ENCODE measurements around the gene WDR82.

The WDR82 gene

DNA sequence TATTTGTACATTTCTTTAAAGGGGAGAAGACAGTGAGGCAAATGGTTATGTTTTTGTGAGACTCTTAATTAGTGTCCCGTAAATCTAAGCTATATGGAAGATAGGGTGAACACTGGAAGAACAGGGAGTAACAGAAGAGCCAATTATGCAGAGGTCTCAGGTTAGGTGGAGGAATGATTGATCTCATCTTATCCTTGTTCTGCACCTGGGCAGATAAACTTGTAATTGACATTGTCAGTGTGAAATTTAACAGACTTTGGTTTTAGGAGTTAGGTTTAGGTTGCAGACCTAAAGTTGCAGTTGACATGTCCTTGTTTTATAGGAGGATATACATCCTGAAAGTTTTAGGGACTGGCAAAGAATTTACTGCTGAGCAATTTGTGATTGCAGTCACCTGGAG is 36.4 kb downstream of the WDR82 start:
- no peak for TF ChIP-seq CTCF (IDR thresholded peaks at IDR 0.05; ENCODE audit: low read depth, low read length, missing control alignments)
- no peak for DNase-seq (ENCODE audit: low read depth)
- no peak overlapping the region for H3K4me3 ChIP-seq (ENCODE audit: low read depth, low read length)

DNA sequence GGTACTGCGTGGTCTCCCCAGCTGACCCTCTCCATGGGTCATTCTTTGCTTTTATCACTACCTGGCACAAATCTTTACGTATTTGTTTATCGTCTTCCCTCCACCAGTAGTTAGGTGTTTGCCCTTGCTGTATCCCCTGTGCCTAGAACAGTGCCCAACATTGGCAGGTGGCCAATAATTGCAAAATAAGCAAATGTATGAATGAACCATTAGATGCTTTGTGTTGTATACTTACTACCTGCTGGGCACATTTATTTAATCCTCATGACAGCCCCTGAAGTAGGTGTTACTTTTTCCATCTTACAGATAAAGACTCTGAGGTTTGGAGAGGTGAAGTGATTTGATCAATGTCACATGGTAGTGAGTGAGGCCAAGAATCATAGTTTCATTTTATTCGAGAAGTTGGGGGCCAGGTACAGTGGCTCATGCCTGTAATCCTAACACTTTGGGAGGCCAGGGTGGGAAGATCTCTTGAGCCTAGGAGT is 37.5 kb downstream of the WDR82 start:
- DNase-seq (ENCODE audit: low read depth): no peak
- TF ChIP-seq CTCF (IDR thresholded peaks at IDR 0.05; ENCODE audit: low read depth, low read length, missing control alignments): no peak
- H3K4me3 ChIP-seq (ENCODE audit: low read depth, low read length): no peak overlapping the region

DNA sequence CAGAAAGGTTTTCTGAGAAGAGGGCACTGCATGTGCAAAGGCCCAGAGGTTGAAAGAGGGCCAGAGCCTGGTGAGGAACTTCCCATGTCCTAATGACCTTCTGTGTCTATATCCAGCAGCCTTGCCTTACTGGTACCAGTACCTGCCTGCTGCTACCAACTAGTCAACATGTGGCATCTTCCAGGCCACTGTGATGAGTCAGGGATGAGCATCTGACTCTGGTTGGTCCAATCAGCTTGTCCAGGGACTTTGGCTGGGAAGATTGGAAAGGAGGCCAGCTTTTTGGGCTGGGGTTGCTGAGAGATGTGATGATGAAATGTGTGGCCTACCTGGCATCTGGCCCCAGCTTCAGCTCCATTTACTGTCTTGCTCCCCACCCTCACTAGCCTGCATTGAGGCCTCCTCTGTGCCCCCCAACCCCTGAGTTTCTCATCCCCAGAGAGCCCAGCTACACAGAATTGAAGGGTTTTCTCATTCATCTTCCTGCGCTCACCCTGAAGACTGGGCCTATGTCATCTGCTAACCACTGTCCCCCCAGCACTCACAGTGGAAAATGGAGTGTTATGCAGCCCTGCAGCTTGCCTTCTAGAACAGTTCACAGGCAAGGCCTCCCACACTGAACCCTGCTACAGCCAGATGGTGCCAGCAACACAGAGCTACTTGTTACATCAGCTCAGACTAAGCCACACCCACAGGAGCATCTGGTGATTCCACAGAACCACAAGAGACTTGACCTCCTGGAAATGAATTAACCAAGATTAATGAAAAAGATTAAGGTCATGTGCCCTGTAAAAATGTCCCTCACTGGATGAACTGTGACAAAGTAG is 38.2 kb downstream of the WDR82 start:
- DNase-seq (ENCODE audit: low read depth): peak; percentile 87
- peak; percentile 14 for TF ChIP-seq CTCF (IDR thresholded peaks at IDR 0.05; ENCODE audit: low read depth, low read length, missing control alignments)
- peak overlapping the region; percentile 70 for H3K4me3 ChIP-seq (ENCODE audit: low read depth, low read length)

DNA sequence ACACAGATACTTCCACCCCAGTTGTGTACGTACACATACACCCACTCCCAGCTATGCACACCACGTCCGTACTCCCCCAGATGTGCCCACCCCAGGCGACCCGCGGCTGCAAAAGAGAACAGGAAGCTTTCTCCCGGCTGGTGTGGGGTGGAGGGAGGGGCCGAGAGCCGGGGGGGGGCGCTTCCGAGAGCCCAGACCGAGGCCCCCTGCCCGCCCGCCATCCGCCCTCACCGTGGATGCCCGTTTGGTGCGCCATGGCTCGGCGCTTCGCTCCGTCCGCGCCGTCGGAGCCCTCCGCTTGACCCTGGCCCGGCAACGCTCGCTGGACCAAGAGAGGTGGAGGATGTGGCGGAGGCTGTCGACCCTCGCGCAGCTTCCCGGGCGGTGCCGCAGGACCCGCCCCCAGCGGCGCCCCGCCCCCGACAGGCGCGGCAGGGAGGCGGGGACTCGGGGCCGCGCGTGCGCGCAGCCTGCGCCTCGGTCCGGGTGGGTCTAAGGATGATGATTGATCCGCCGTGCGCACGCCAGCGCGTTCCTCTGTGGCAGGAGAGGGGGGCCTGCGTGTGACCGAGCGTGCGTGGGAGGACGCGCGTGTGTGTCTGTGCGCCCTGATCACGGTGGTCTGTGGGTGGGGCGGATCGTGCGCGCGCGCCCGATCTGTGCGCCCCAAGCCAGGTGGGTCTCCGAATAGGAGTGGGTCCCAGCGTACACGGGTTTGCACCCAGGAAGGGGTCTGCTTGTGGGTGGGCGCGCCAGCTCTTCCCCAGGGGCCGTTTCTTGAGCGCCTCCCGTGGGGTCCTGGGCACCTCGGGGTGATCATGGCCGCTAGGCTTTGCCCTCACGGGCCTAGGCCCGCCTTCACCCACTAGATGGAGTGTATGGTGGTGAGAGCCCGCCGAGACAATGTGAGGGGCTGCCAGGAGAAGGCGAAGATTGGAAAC is 39.4 kb downstream of the WDR82 start, which contains the start of gene TWF2:
TSS of gene TWF2 (minus strand) at position 398 of the 941 bp plus-strand sequence. CDS start at position 256, 142 bp downstream.
- TF ChIP-seq CTCF (IDR thresholded peaks at IDR 0.05; ENCODE audit: low read depth, low read length, missing control alignments): peak; percentile 42
- DNase-seq (ENCODE audit: low read depth): no peak
- H3K4me3 ChIP-seq (ENCODE audit: low read depth, low read length): peak within 1 kb of the TSS; percentile 70

GRCh38 chr3:52238193-52238760 is 40.2 kb downstream of the WDR82 start:
- DNase-seq (ENCODE audit: low read depth): no peak
- no peak for TF ChIP-seq CTCF (IDR thresholded peaks at IDR 0.05; ENCODE audit: low read depth, low read length, missing control alignments)
- peak overlapping the region; percentile 70 for H3K4me3 ChIP-seq (ENCODE audit: low read depth, low read length)

GRCh38 chr3:52237657-52238172 is 40.7 kb downstream of the WDR82 start:
- H3K4me3 ChIP-seq (ENCODE audit: low read depth, low read length): peak overlapping the region; percentile 70
- no peak for TF ChIP-seq CTCF (IDR thresholded peaks at IDR 0.05; ENCODE audit: low read depth, low read length, missing control alignments)
- DNase-seq (ENCODE audit: low read depth): no peak

Measured in GM12864 (cell line).